Thymus (tissue), 11 donors: Measurements from ENCODE around the gene LONP1. TPM values are rescaled to one million over a fixed set of nuclear protein-coding genes. Genes with fewer than 3 reads are reported as not detected.

Experiments used
- DNase-seq, 9 donors: peaks; one replicate each; pipeline ENCODE4 v3.0.0-alpha.2; 2013; ENCODE audit warnings: low spot score in 9 of 9, low read depth in 6 of 9, missing footprints in 1 of 9
- H3K27ac ChIP-seq, 2 donors: one replicate each; pipeline ENCODE4 v1.5.1; 2013; ENCODE audit warnings: control low read depth in 1 of 2, low read depth in 1 of 2, low read length in 1 of 2, mild to moderate bottlenecking in 1 of 2, moderate library complexity in 1 of 2
- H3K27me3 ChIP-seq, 2 donors: one replicate each; pipeline ENCODE4 v1.5.1; 2013; ENCODE audit warnings: low read length in 1 of 2; ENCODE audit not compliant: control insufficient read depth in 2 of 2, insufficient read depth in 1 of 2
- H3K36me3 ChIP-seq, 2 donors: one replicate each; pipeline ENCODE4 v1.5.1; 2013; ENCODE audit warnings: low read length in 1 of 2, mild to moderate bottlenecking in 1 of 2, moderate library complexity in 1 of 2; ENCODE audit not compliant: control insufficient read depth in 2 of 2, insufficient read depth in 2 of 2
- H3K4me1 ChIP-seq, 2 donors: one replicate each; pipeline ENCODE4 v1.5.1; 2013; ENCODE audit warnings: low read length in 2 of 2; ENCODE audit not compliant: control insufficient read depth in 2 of 2, insufficient read depth in 2 of 2
- H3K4me3 ChIP-seq, 2 donors: one replicate each; pipeline ENCODE4 v1.5.1; 2013; ENCODE audit warnings: low read length in 2 of 2, control low read depth in 1 of 2, mild to moderate bottlenecking in 1 of 2
- H3K9me3 ChIP-seq, 2 donors: one replicate each; pipeline ENCODE4 v1.5.1; 2013; ENCODE audit warnings: low read length in 1 of 2, mild to moderate bottlenecking in 1 of 2; ENCODE audit not compliant: control insufficient read depth in 2 of 2, insufficient read depth in 1 of 2
- WGBS: extraction: QIAGEN DNeasy Blood & Tissue Kit; methylation state at CpG from one replicate; pipeline ENCODE4 v1.1.7; 2013; 5-methylcytosine and 5-hydroxymethylcytosine counted together
- polyA plus RNA-seq: library from polyadenylated mRNA; stranded (reverse); fragments of 200-250 nt; gene quantifications from one replicate; pipeline ENCODE4 v1.2.3, GENCODE V29; 2013
- total RNA-seq: library from RNA; stranded (reverse); fragments of 120-200 nt; gene quantifications from one replicate; pipeline ENCODE4 v1.2.4, GENCODE V29; 2013
- donor health status: healthy.

The LONP1 gene
- total and polyA plus RNA-seq, 2 donors: 34.3 to 37.7 TPM

- WGBS: 92% methylated on average over 14 of the region's 14 CpGs
- DNase-seq: no peak
- H3K27me3 ChIP-seq: no peaks in the 10 kb centered on the region
- peaks cover 9 to 24% of the 10 kb centered on the region in 2 donors for H3K36me3 ChIP-seq
- no peak overlapping the region for H3K27ac ChIP-seq
- no peak overlapping the region for H3K4me3 ChIP-seq
- H3K9me3 ChIP-seq: no peaks in the 10 kb centered on the region
- peaks cover 9 to 20% of the 10 kb centered on the region in 2 donors for H3K4me1 ChIP-seq
Measured at GRCh38 chr19:5718037-5718578, 1.8 kb downstream of the LONP1 start.

GRCh38 chr19:5717215-5717935 is 2.6 kb downstream of the LONP1 start:
- WGBS: 95% methylated on average over 8 of the region's 8 CpGs
- no peaks in the 10 kb centered on the region for H3K27me3 ChIP-seq
- no peak overlapping the region for H3K27ac ChIP-seq
- H3K36me3 ChIP-seq: peaks cover 16 to 30% of the 10 kb centered on the region in 2 donors
- no peaks in the 10 kb centered on the region for H3K9me3 ChIP-seq
- DNase-seq: no peak
- H3K4me1 ChIP-seq: peaks cover 9 to 20% of the 10 kb centered on the region in 2 donors
- H3K4me3 ChIP-seq: no peak overlapping the region

- H3K36me3 ChIP-seq: peaks cover 37 to 51% of the 10 kb centered on the region in 2 donors
- WGBS: 97% methylated on average over 10 of the region's 10 CpGs
- H3K4me3 ChIP-seq: no peak overlapping the region
- peaks cover 9 to 17% of the 10 kb centered on the region in 2 donors for H3K4me1 ChIP-seq
- H3K9me3 ChIP-seq: no peaks in the 10 kb centered on the region
- DNase-seq: no peak
- H3K27ac ChIP-seq: no peak overlapping the region
- H3K27me3 ChIP-seq: no peaks in the 10 kb centered on the region
Measured at GRCh38 chr19:5714816-5715215, 5.1 kb downstream of the LONP1 start.

- no peak for DNase-seq
- no peak overlapping the region for H3K4me3 ChIP-seq
- 97% methylated on average over 9 of the region's 9 CpGs for WGBS
- peaks cover 48 to 61% of the 10 kb centered on the region in 2 donors for H3K36me3 ChIP-seq
- peaks cover 0 to 4% of the 10 kb centered on the region in 2 donors for H3K4me1 ChIP-seq
- no peaks in the 10 kb centered on the region for H3K9me3 ChIP-seq
- H3K27ac ChIP-seq: no peak overlapping the region
- H3K27me3 ChIP-seq: no peaks in the 10 kb centered on the region
Measured at GRCh38 chr19:5713228-5713627, 6.7 kb downstream of the LONP1 start.

GRCh38 chr19:5711713-5712161 is 8.2 kb downstream of the LONP1 start:
- no peak overlapping the region for H3K4me3 ChIP-seq
- H3K4me1 ChIP-seq: no peaks in the 10 kb centered on the region
- DNase-seq: no peak
- H3K27me3 ChIP-seq: no peaks in the 10 kb centered on the region
- no peak overlapping the region for H3K27ac ChIP-seq
- no peaks in the 10 kb centered on the region for H3K9me3 ChIP-seq
- WGBS: 97% methylated on average over 25 of the region's 25 CpGs
- H3K36me3 ChIP-seq: peaks cover 59 to 66% of the 10 kb centered on the region in 2 donors

- no peaks in the 10 kb centered on the region for H3K27me3 ChIP-seq
- no peaks in the 10 kb centered on the region for H3K9me3 ChIP-seq
- 98% methylated on average over 8 of the region's 8 CpGs for WGBS
- no peak overlapping the region for H3K4me3 ChIP-seq
- peaks cover 66 to 70% of the 10 kb centered on the region in 2 donors for H3K36me3 ChIP-seq
- H3K4me1 ChIP-seq: no peaks in the 10 kb centered on the region
- DNase-seq: no peak
- no peak overlapping the region for H3K27ac ChIP-seq
Measured at GRCh38 chr19:5711025-5711424, 8.9 kb downstream of the LONP1 start.

GRCh38 chr19:5707576-5708575 is 12.1 kb downstream of the LONP1 start:
- Histone ChIP-seq H3K27ac (no peak overlapping the region), H3K4me3 (no peak overlapping the region), H3K4me1 (no peaks in the 10 kb centered on the region), H3K36me3 (peaks cover 79 to 86% of the 10 kb centered on the region in 2 donors), H3K9me3 (no peaks in the 10 kb centered on the region), H3K27me3 (no peaks in the 10 kb centered on the region)
- WGBS: 98% methylated on average over 37 of the region's 37 CpGs
- DNase-seq: no peak

GRCh38 chr19:5706876-5707573 is 12.9 kb downstream of the LONP1 start:
- WGBS: 98% methylated on average over 35 of the region's 35 CpGs
- no peaks in the 10 kb centered on the region for H3K4me1 ChIP-seq
- no peak for DNase-seq

More at GRCh38 chr19:5706876-5707573, 12.9 kb downstream of the LONP1 start:
- Histone ChIP-seq H3K4me3 (no peak overlapping the region), H3K36me3 (peaks cover 72 to 78% of the 10 kb centered on the region in 2 donors), H3K9me3 (no peaks in the 10 kb centered on the region), H3K27me3 (no peaks in the 10 kb centered on the region), H3K27ac (no peak overlapping the region)
